ENCODE measurements around the gene PRKN.

DNA sequence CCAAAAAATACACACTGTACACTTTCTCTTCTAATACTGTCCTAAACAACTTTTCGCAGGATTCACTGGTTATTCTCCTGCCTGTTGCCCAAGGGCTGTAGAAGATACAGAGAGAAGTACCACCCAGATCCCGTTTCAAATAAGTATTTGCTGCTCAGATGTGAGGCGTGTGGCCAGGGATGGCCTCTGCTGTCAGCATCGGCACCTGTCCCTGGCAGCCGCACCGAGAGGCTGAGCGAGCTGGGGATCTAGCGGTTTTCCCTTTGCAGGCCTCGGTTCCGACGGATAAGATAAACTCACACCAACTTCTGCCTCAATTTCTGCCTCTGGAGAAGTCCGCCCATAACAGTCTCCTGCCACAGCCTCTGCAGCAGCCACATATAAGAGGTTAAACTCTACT is 768.5 kb downstream of the PRKN start:
- no peak for TF ChIP-seq EP300 (IDR thresholded peaks at IDR 0.05)
- TF ChIP-seq, protein P1, sequence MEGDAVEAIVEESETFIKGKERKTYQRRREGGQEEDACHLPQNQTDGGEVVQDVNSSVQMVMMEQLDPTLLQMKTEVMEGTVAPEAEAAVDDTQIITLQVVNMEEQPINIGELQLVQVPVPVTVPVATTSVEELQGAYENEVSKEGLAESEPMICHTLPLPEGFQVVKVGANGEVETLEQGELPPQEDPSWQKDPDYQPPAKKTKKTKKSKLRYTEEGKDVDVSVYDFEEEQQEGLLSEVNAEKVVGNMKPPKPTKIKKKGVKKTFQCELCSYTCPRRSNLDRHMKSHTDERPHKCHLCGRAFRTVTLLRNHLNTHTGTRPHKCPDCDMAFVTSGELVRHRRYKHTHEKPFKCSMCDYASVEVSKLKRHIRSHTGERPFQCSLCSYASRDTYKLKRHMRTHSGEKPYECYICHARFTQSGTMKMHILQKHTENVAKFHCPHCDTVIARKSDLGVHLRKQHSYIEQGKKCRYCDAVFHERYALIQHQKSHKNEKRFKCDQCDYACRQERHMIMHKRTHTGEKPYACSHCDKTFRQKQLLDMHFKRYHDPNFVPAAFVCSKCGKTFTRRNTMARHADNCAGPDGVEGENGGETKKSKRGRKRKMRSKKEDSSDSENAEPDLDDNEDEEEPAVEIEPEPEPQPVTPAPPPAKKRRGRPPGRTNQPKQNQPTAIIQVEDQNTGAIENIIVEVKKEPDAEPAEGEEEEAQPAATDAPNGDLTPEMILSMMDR (IDR thresholded peaks at IDR 0.05): no peak
